ENCODE data around the gene GALM. TPM values are rescaled to one million over a fixed set of nuclear protein-coding genes. Genes with fewer than 3 reads are reported as not detected.

Gene GALM
- total RNA-seq, 1 donor from 2014 or later, result 46.3 TPM

DNA sequence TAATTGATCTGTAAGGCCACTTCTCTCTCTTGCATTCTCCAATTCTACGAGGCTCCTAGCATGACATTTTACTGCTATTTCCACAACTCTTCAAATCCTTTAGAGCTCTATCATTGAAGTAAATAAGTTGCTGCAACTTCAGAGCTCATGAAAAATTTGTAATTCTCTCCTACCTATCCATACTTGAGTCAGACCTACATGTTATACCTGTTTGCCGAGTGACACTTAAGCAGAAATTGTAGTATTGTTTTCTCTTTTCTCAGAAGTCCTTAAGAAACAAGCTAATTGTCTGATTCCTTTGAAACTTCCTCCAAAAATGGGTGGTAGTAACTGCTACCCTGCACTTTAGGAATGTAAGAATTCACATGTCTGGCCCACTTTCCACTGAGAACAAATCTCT lies 26.1 kb downstream of the GALM start:
- Mint-ChIP-seq H3K4me3 (ENCODE audit: low read depth) (no peak overlapping the region), H3K36me3 (ENCODE audit: insufficient read depth) (peaks cover 30% of the 10 kb centered on the region), H3K27ac (no peak overlapping the region), H3K9me3 (ENCODE audit: low read depth) (no peaks in the 10 kb centered on the region), H3K4me1 (ENCODE audit: low read depth) (peaks cover 6% of the 10 kb centered on the region), H3K27me3 (no peaks in the 10 kb centered on the region)
- TF ChIP-seq, protein P1, sequence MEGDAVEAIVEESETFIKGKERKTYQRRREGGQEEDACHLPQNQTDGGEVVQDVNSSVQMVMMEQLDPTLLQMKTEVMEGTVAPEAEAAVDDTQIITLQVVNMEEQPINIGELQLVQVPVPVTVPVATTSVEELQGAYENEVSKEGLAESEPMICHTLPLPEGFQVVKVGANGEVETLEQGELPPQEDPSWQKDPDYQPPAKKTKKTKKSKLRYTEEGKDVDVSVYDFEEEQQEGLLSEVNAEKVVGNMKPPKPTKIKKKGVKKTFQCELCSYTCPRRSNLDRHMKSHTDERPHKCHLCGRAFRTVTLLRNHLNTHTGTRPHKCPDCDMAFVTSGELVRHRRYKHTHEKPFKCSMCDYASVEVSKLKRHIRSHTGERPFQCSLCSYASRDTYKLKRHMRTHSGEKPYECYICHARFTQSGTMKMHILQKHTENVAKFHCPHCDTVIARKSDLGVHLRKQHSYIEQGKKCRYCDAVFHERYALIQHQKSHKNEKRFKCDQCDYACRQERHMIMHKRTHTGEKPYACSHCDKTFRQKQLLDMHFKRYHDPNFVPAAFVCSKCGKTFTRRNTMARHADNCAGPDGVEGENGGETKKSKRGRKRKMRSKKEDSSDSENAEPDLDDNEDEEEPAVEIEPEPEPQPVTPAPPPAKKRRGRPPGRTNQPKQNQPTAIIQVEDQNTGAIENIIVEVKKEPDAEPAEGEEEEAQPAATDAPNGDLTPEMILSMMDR (IDR thresholded peaks at IDR 0.05; ENCODE audit: unreplicated experiment), result no peak
- DNase-seq (ENCODE audit: low spot score, unreplicated experiment), result no peak

DNA sequence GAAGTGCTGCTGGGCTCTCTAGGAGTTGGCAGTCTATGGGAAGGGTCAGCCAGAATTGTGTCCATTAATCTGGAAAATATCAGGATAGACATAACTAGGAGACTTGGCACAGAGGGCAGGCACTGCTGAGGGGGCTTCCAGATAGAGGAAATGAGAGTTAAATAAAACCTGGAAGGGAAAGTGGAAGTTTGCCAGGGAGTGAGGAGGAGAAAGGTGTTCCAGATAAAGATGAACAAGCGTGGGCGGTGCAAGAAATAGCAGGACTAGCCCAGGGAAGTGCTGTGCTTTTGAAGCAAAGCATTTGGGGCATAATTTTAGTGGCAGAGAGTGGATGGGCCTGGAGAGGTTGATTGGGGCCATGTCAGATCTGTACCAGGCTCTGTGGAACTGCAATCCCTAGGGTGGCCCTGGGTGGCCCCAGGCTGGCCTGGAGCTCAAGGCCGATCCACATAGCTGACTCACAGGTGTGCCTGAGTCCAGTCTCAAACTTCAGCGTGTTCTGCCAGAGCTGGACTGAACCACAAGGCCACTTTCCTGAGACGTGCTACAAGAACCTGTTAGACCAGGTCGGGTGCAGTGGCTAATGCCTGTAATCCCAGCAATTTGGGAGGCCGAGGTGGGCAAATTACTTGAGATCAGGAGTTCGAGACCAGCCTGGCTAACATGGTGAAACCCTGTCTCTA lies 26.9 kb downstream of the GALM start:
- H3K27me3 Mint-ChIP-seq, result no peaks in the 10 kb centered on the region
- DNase-seq (ENCODE audit: low spot score, unreplicated experiment), result no peak

DNA sequence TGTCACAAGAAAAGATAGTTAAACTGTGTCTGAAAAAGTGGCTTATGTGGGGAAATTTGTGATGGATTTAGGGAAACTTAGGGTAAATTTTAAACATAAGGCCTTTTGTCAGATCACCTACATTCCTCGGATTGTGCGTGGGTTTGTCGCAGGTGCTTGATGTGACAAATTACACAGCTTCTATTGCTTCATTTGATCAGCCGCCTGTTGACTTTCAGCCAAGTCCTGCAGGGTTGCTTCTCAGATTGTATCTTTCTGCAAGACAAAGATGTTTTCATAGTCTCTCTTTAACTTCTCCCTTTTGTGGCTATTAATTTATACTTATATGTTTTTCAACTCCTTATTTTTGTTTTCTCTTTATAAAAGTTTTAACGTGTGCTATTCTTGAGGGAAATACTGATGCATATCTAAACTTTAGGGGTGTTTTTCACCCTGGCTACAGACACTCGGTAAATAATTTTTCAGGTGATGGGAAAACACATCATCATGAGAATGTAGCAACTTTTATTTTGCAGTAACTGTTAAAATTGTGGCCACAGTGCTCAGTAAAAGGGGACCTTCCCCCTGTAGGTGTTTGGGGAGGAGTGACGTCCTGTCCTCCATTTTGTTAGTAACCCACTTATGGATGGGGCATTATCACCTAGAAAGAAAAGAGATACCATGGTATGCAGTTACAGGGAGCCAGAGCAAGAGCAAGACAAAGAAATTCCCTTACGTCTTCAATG lies 31.4 kb downstream of the GALM start:
- no peak overlapping the region for H3K27ac Mint-ChIP-seq

More for the DNA sequence above, 26.9 kb downstream of the GALM start:
- H3K9me3 Mint-ChIP-seq (ENCODE audit: low read depth), result no peaks in the 10 kb centered on the region
- TF ChIP-seq, protein P1 (IDR thresholded peaks at IDR 0.05; ENCODE audit: unreplicated experiment), result no peak
- peaks cover 6% of the 10 kb centered on the region for H3K4me1 Mint-ChIP-seq (ENCODE audit: low read depth)
- H3K36me3 Mint-ChIP-seq (ENCODE audit: insufficient read depth), result peaks cover 30% of the 10 kb centered on the region
- peak overlapping the region; percentile 87 for H3K27ac Mint-ChIP-seq
- H3K4me3 Mint-ChIP-seq (ENCODE audit: low read depth), result no peak overlapping the region

DNA sequence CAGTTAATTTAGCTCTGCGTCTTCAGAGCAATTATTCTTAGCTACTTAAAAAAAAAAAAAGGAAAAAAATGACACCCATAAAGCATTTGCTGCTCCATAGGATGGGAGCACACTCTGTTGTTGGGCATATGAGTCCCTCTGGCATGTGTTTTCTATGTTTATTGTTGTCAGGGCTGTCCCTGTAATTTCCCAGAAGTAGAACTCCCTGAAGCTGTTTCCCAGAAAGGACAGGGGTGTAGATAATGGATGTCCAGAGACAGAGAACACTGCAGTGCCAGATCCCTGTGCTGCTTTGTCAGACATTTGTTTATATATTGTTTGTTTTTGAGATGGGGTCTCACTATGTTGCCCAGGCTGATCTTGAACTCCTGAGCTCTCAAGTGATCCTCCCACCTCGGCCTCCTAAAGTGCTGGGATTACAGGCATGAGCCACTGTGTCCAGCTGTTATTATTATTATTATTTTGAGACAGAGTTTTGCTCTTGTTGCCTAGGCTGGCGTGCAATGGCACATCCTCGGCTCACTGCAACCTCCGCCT lies 32.6 kb downstream of the GALM start:
- H3K9me3 Mint-ChIP-seq (ENCODE audit: low read depth), result peaks cover 5% of the 10 kb centered on the region
- H3K4me3 Mint-ChIP-seq (ENCODE audit: low read depth), result no peak overlapping the region
- DNase-seq (ENCODE audit: low spot score, unreplicated experiment), result no peak
- H3K36me3 Mint-ChIP-seq (ENCODE audit: insufficient read depth), result peaks cover 16% of the 10 kb centered on the region
- no peak overlapping the region for H3K27ac Mint-ChIP-seq
- peaks cover 5% of the 10 kb centered on the region for H3K4me1 Mint-ChIP-seq (ENCODE audit: low read depth)
- H3K27me3 Mint-ChIP-seq, result no peaks in the 10 kb centered on the region
- TF ChIP-seq, protein P1 (IDR thresholded peaks at IDR 0.05; ENCODE audit: unreplicated experiment), result no peak

More for the DNA sequence above, 31.4 kb downstream of the GALM start:
- H3K4me3 Mint-ChIP-seq (ENCODE audit: low read depth), result no peak overlapping the region
- TF ChIP-seq, protein P1 (IDR thresholded peaks at IDR 0.05; ENCODE audit: unreplicated experiment), result no peak
- H3K9me3 Mint-ChIP-seq (ENCODE audit: low read depth), result peaks cover 5% of the 10 kb centered on the region
- no peak for DNase-seq (ENCODE audit: low spot score, unreplicated experiment)
- H3K27me3 Mint-ChIP-seq, result no peaks in the 10 kb centered on the region
- H3K4me1 Mint-ChIP-seq (ENCODE audit: low read depth), result peaks cover 2% of the 10 kb centered on the region
- peaks cover 19% of the 10 kb centered on the region for H3K36me3 Mint-ChIP-seq (ENCODE audit: insufficient read depth)

DNA sequence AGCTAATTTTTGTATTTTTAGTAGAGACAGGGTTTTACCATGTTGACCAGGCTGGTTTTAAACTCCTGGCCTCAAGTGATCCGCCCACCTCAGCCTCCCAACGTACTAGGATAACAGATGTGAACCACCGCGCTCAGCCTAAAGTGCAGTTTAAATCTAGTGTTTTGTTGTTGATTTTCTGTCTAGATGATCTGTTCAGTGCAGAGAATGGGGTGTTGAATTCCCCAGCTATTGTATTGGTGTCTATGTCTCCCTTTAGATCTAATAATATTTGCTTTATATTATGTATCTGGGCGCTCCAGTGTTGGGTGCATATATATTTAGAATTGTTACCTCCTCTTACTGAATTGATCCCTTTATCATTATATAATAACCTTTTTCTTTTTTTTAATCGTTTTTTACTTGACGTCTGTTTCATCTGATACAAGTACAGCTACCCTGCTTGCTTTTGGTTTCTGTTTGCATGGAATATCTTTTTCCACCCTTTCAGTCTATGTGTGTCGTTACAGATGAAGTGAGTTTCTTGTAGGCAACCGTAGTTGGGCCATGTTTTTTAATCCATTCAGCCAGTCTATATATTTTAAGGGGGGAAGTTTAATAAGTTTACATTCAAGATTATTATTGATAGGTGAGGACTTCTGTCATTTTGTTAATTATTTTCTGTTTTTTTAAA lies 34.3 kb downstream of the GALM start:
- H3K9me3 Mint-ChIP-seq (ENCODE audit: low read depth), result peaks cover 5% of the 10 kb centered on the region
- H3K27ac Mint-ChIP-seq, result peak overlapping the region; percentile 9
- DNase-seq (ENCODE audit: low spot score, unreplicated experiment), result no peak
- TF ChIP-seq, protein P1 (IDR thresholded peaks at IDR 0.05; ENCODE audit: unreplicated experiment), result no peak
- peaks cover 15% of the 10 kb centered on the region for H3K36me3 Mint-ChIP-seq (ENCODE audit: insufficient read depth)
- H3K4me1 Mint-ChIP-seq (ENCODE audit: low read depth), result peaks cover 6% of the 10 kb centered on the region
- no peak overlapping the region for H3K4me3 Mint-ChIP-seq (ENCODE audit: low read depth)
- H3K27me3 Mint-ChIP-seq, result no peaks in the 10 kb centered on the region

Data from progenitor cell of endocrine pancreas (in vitro differentiated cells).